HG03175 (cell line): ENCODE results near the gene ADAM17.
"Not testable (repeated sequence)": the region's sequence is repeated elsewhere in the genome, so short reads cannot be mapped to it uniquely, and the experiment has no call there.

Experiments
- ATAC-seq: cut with Tn5 transposase; IDR thresholded peaks from one replicate; pipeline ENCODE4 v1.9.1; 2021; ENCODE audit warnings: mild to moderate bottlenecking, moderate library complexity; ENCODE audit not compliant: unreplicated experiment

The ADAM17 gene

GRCh38 chr2:9527995-9528787, 27.4 kb downstream of the ADAM17 start:
- ATAC-seq, result no peak

GRCh38 chr2:9525266-9525665, 30.4 kb downstream of the ADAM17 start:
- ATAC-seq, result no peak

GRCh38 chr2:9524291-9524690, 31.3 kb downstream of the ADAM17 start:
- no peak for ATAC-seq

- no peak for ATAC-seq
Observed at GRCh38 chr2:9519250-9519649, 36.4 kb downstream of the ADAM17 start.

- ATAC-seq, result no peak
Observed at GRCh38 chr2:9518780-9519179, 36.9 kb downstream of the ADAM17 start.

GRCh38 chr2:9518163-9518562, 37.5 kb downstream of the ADAM17 start:
- no peak for ATAC-seq

- ATAC-seq, result no peak
Observed at GRCh38 chr2:9517118-9517782, 38.4 kb downstream of the ADAM17 start.

- not testable (repeated sequence) for ATAC-seq
Observed at GRCh38 chr2:9513946-9514345, 41.7 kb downstream of the ADAM17 start.

GRCh38 chr2:9508931-9509330, 46.7 kb downstream of the ADAM17 start:
- no peak for ATAC-seq

GRCh38 chr2:9498210-9498609, 57.4 kb downstream of the ADAM17 start:
- ATAC-seq, result no peak

GRCh38 chr2:9497017-9497416, 58.6 kb downstream of the ADAM17 start:
- ATAC-seq, result no peak

GRCh38 chr2:9494081-9494480, 61.5 kb downstream of the ADAM17 start:
- no peak for ATAC-seq

GRCh38 chr2:9493478-9493877, 62.2 kb downstream of the ADAM17 start:
- no peak for ATAC-seq

GRCh38 chr2:9492927-9493326, 62.7 kb downstream of the ADAM17 start:
- ATAC-seq, result no peak

- no peak for ATAC-seq
Observed at GRCh38 chr2:9490789-9491188, 64.8 kb downstream of the ADAM17 start.

- no peak for ATAC-seq
Observed at GRCh38 chr2:9488583-9489547, 66.8 kb downstream of the ADAM17 start.

- no peak for ATAC-seq
Observed at GRCh38 chr2:9484533-9484932, 71.1 kb downstream of the ADAM17 start.

GRCh38 chr2:9483107-9483506, 72.5 kb downstream of the ADAM17 start:
- no peak for ATAC-seq

- no peak for ATAC-seq
Observed at GRCh38 chr2:9480157-9480556, 75.5 kb downstream of the ADAM17 start.

GRCh38 chr2:9478526-9478925, 77.1 kb downstream of the ADAM17 start:
- ATAC-seq, result no peak

- ATAC-seq, result no peak
Observed at GRCh38 chr2:9477914-9478313, 77.7 kb downstream of the ADAM17 start.
